ENCODE measurements around the gene CNPY1.

CNPY1 gene

DNA sequence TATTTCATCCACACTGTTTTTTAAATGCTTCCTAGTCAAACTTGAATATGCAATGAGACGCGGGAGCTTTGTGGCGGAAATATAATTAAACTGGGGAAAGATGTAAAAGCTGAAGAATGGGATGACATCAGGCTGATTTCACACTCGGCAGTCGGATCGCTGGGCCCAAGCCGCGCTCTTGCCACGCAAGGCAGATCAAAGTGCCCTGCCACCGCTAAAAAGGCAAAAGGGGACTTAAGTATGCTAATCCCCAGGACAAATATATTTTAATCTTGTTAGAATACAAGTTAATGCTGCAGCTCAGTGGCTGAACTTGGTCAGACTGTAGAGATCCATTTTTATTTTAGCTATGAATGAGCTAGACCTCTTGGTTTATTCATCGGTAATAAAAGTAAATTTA, 74.6 kb downstream of the CNPY1 start:
- TF ChIP-seq, protein P1, sequence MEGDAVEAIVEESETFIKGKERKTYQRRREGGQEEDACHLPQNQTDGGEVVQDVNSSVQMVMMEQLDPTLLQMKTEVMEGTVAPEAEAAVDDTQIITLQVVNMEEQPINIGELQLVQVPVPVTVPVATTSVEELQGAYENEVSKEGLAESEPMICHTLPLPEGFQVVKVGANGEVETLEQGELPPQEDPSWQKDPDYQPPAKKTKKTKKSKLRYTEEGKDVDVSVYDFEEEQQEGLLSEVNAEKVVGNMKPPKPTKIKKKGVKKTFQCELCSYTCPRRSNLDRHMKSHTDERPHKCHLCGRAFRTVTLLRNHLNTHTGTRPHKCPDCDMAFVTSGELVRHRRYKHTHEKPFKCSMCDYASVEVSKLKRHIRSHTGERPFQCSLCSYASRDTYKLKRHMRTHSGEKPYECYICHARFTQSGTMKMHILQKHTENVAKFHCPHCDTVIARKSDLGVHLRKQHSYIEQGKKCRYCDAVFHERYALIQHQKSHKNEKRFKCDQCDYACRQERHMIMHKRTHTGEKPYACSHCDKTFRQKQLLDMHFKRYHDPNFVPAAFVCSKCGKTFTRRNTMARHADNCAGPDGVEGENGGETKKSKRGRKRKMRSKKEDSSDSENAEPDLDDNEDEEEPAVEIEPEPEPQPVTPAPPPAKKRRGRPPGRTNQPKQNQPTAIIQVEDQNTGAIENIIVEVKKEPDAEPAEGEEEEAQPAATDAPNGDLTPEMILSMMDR (IDR thresholded peaks at IDR 0.05): no peak

DNA sequence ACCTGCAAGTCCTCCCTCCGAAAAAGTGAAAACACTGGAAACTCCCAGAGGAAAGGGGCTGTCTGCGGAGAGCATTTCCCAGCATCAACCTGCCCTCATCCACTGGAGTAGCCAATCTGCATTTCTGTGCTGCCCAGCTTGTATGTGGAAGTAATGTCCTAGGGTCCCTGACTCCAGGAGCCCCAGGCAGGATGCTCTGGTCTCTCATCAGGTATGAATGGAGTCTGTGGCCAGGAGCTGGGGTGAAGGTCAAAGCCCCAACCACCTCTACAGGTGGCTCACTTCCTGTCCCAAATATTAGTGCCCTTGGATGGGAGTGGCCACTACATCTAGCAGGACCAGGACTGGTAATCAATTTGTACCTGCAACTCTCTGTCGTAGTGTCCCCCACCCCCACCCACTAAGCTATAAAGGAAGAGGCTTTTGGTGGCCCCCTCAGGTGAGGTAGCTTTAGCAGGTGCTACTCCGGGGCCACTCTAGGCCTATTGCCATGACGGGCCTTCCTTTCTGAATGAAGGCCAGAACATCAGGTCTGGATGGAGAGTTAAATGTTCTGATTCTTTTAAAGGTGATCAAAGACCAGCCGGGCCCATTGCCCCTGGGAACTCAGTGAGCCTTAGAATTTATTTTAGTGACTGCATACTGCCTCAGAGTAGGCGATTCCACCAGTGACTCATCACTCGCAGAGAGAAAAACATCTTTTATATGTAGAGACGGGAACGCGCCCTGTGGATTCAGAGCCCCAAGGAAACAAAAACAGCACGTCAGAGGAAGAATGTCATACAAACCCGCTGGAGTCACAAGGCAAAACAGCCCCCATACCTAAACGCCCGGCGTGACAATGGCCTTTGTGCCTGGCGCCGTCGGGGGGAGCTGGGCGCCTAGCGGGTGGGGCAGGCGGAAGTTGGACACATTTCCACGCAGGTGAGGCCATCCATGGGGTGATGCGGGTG, 75.4 kb downstream of the CNPY1 start:
- TF ChIP-seq, protein P1 (IDR thresholded peaks at IDR 0.05): no peak

DNA sequence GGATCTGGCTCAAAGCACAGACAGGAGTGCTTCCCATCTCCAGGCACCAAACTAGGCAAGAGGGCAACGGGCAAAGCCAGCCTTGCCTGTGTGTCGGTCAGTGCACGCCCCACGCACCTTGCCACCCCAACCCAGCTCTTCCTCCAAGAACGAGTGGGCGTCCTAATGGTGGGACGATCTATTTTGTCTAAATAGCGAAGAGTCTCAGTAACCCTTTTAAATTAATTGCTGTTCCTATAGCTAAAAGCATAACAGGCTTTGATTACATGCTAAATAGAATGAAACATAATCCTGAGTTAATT, 76.2 kb downstream of the CNPY1 start:
- TF ChIP-seq, protein P1 (IDR thresholded peaks at IDR 0.05): no peak

DNA sequence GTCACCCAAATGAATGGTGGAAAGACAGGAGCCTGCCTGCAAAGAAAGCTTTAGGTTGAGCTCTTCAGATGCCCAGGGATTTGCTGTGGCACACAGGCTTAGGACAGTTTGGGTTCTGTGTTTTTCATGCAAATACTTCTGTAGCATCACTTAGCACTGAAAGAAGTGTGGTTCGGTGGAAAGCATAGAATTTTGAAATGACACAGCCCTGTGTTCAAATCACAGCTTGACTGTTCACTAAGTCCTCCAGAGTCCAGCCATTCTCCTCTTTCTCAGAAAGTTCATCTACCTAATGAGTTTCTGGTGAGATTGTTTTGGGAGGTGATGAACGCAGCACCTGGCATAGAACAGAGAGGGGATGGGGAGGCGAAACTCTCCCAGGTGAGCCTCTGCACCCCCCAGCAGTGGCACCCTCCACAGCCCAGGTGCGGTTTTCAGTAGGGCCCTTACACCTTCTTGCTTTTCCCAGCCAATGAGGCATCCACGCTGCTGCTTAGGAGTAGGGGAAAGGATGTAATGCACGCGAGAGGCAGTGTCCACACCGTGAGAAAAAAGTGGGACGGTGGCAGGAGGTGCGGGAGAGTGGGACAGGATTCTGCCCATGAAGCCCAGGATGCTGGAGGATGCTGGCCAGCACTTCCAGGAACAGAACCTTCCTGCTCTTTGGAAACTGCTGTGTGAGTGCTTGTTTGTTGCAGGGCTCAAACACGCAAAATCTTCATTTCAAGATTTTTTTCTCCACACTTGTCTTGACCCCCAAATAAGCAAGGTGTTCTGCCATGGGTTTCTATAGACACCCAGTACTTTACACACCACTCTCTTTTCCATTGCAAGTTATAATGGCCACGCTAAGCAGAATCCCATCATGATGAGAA, 76.8 kb downstream of the CNPY1 start:
- TF ChIP-seq, protein P1 (IDR thresholded peaks at IDR 0.05): no peak

DNA sequence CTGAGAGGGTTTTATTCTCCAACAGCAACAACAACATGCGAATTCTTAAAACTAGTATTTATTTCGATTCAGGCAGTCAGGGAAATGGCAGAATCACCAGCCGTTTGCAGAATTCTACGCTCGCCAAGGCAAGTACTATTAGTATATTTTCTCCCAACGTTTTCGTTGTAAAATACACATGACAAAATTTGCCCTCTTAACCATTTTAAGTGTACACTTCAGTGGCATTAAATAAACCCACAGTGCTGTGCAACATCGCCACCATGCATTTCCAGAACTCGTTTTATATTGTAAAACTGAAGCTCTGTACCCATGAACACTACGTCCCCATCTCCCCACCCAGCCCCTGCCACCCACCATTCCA, 77.6 kb downstream of the CNPY1 start:
- TF ChIP-seq, protein P1 (IDR thresholded peaks at IDR 0.05): no peak

DNA sequence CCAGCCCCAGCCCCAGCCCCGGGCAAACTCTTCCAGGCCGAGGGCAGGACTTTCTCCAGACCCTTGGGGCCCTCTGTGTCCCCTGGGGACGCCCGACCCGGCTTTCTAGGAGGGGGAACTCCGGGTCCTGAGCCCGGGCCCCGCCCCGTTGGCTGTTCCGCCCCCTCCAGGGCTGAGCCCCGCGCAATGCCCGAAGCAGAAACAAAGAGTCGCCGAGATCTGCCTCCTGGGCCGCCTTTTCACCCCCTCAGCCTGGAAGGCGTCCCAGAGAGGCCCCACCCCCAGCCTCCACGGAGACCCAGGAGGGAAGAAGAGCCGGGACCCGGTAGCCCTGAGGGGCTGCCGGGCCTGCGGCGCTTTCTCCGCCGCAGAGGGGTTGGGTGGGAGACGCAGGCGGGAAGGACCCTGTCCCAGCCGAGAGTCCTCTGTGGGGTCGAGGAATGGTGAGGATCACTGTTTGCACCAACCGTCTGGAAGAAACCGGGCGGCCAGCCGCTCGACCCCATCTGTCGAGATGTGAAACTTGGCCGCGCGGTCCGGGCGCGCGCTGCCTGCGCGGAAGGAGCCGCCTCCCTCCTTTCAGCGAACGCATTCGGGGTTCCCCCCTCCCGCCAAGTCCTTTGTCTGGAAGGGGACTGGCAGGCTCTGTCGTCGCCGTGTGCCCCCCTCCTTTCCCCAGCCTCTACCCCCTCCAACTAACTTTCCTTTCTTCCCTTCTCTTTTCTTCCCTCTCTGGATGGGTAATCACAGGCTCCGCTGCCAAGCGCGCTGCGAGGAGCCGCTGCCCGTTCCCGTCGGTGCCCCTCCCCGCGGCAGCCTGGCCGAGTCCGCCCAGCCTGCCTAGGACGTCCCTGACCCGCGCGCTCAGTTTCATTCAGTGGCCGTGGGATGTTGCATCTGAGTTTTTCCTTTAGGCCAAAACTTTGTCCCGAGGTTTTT, 78.2 kb downstream of the CNPY1 start:
- TF ChIP-seq, protein P1 (IDR thresholded peaks at IDR 0.05): no peak

Data from LNCAP (cell line).